NCI-H2029 treated with DMSO at 0.1 percent for 48 hours (cell line): ENCODE measurements around the gene OR56A4.

Experiments
- DNase-seq: peaks from one replicate; lab custom pipeline; 2025; lab: John Stamatoyannopoulos, UW

Gene OR56A4

GRCh38 chr11:6006846-6007245, at the start of gene OR56A4:
TSS of gene OR56A4 (minus strand) at chr11:6006946. CDS start at chr11:6002992, 3,954 bp downstream.
- no peak for DNase-seq

GRCh38 chr11:6055569-6055968, 48.8 kb upstream of the OR56A4 start:
- no peak for DNase-seq

GRCh38 chr11:6052374-6052773, 45.6 kb upstream of the OR56A4 start:
- no peak for DNase-seq

GRCh38 chr11:6040874-6041273, 34.1 kb upstream of the OR56A4 start:
- no peak for DNase-seq

- DNase-seq: no peak
Observed at GRCh38 chr11:6030708-6031405, 24.1 kb upstream of the OR56A4 start, which contains the start of gene OR56A1. TSS of gene OR56A1 (minus strand) at chr11:6030758. CDS start at chr11:6027692, 3,066 bp downstream.

GRCh38 chr11:6027501-6027900, 20.8 kb upstream of the OR56A4 start:
- no peak for DNase-seq

GRCh38 chr11:6025056-6025455, 18.3 kb upstream of the OR56A4 start:
- no peak for DNase-seq

GRCh38 chr11:6022956-6023355, 16.2 kb upstream of the OR56A4 start:
- no peak for DNase-seq

GRCh38 chr11:6013042-6013441, 6.3 kb upstream of the OR56A4 start:
- DNase-seq: no peak

- DNase-seq: no peak
Observed at GRCh38 chr11:6012035-6012668, 5.4 kb upstream of the OR56A4 start.

GRCh38 chr11:6006395-6006794, 351 bp downstream of the OR56A4 start:
- no peak for DNase-seq

- no peak for DNase-seq
Observed at GRCh38 chr11:6002202-6002699, 4.5 kb downstream of the OR56A4 start.

GRCh38 chr11:5994791-5995190, 12.0 kb downstream of the OR56A4 start:
- no peak for DNase-seq

GRCh38 chr11:5992604-5993251, 14.0 kb downstream of the OR56A4 start:
- DNase-seq: no peak

- DNase-seq: no peak
Observed at GRCh38 chr11:5992150-5992549, 14.6 kb downstream of the OR56A4 start.

GRCh38 chr11:5989203-5989602, 17.5 kb downstream of the OR56A4 start:
- no peak for DNase-seq

GRCh38 chr11:5986885-5987284, 19.9 kb downstream of the OR56A4 start, which contains the start of gene OR52L1:
TSS of gene OR52L1 (minus strand) at chr11:5986985. CDS start at chr11:5986930, 55 bp downstream.
- DNase-seq: no peak

- no peak for DNase-seq
Observed at GRCh38 chr11:5983443-5983842, 23.3 kb downstream of the OR56A4 start.

- no peak for DNase-seq
Observed at GRCh38 chr11:5973530-5973929, 33.2 kb downstream of the OR56A4 start.

GRCh38 chr11:5968394-5968793, 38.4 kb downstream of the OR56A4 start, which contains the start of gene OR56A5:
TSS of gene OR56A5 (minus strand) at chr11:5968494. CDS start at chr11:5968494, 0 bp downstream.
- DNase-seq: no peak

- DNase-seq: no peak
Observed at GRCh38 chr11:5967708-5968107, 39.0 kb downstream of the OR56A4 start.

- no peak for DNase-seq
Observed at GRCh38 chr11:5966958-5967357, 39.8 kb downstream of the OR56A4 start.
